ENCODE results near the gene CDCP2. TPM values are rescaled to one million over a fixed set of nuclear protein-coding genes. Genes with fewer than 3 reads are reported as not detected.

CDCP2 gene
- total RNA-seq, 1 donor from 2014 or later, result not detected

DNA sequence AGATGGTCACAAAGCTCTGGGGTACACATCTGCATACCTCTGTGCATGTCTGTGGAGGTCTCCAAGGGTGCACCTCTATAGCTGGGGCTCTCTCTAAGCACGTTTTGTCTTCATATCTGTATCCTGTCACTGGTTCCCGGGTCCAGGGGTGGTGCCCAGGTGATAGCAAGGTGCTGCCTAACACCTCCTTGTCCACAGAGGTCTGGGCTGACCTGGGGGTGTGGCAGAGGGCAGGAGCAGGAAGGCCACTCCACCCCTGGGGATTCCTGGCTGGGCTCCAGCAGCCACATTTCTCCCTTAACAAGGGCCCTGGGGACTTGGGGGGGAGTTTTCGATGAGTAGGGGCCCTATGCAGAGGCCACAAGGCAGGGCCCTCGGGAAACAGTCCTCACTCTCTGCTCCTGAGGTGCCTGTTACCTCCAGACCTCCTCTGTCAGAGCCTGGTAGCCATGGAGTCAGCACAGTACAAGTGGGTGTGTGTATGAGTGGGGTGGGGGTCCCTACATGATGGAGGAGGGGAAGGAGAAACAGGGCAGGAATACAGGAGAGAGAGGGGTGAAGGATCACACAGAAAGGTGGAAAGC lies 7.0 kb upstream of the CDCP2 start:
- Histone ChIP-seq H3K4me3 (ENCODE audit: low read length in 3 of 3) (no peak overlapping the region), H3K9ac (ENCODE audit: low read depth in 1 of 3, low read length in 3 of 3) (no peak overlapping the region), H3K27ac (ENCODE audit: low read depth, low read length) (no peak overlapping the region), H3K27me3 (ENCODE audit: control insufficient read depth in 3 of 3, insufficient read depth in 3 of 3, low read length in 3 of 3) (no peaks in the 10 kb centered on the region), H3K9me3 (ENCODE audit: control insufficient read depth in 3 of 3, low read length in 3 of 3) (no peaks in the 10 kb centered on the region), H3K36me3 (ENCODE audit: control insufficient read depth in 3 of 3, insufficient read depth in 3 of 3, low read length in 3 of 3) (no peaks in the 10 kb centered on the region), H3K4me1 (ENCODE audit: control insufficient read depth in 3 of 3, insufficient read depth in 3 of 3, low read length in 3 of 3) (peaks cover 0 to 5% (median 1%) of the 10 kb centered on the region in 3 donors)

DNA sequence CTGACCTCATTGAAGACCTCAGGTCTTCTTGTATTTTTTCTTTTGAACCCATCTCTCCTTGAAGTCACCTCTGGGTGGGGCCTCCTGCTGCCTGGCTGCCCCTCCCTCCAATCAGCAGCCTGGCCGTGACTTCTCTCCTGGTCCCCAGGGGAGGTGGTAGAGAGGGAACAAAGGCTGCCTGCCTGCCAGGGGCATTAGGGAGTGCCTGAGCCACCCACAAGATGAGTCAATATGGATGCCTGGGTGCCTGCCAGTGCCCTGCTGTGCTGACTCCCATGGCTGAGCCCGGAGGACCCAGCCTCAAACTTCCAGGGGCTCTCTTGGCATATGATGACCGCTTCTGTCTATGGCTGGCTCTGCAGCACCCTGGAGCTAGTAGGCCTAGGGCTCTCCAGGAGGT lies 5.3 kb upstream of the CDCP2 start:
- Histone ChIP-seq H3K9ac (ENCODE audit: low read depth in 1 of 3, low read length in 3 of 3) (no peak overlapping the region), H3K4me3 (ENCODE audit: low read length in 3 of 3) (no peak overlapping the region), H3K4me1 (ENCODE audit: control insufficient read depth in 3 of 3, insufficient read depth in 3 of 3, low read length in 3 of 3) (peaks cover 14 to 21% (median 15%) of the 10 kb centered on the region in 3 donors), H3K9me3 (ENCODE audit: control insufficient read depth in 3 of 3, low read length in 3 of 3) (no peaks in the 10 kb centered on the region), H3K27ac (ENCODE audit: low read depth, low read length) (no peak overlapping the region), H3K27me3 (ENCODE audit: control insufficient read depth in 3 of 3, insufficient read depth in 3 of 3, low read length in 3 of 3) (no peaks in the 10 kb centered on the region), H3K36me3 (ENCODE audit: control insufficient read depth in 3 of 3, insufficient read depth in 3 of 3, low read length in 3 of 3) (no peaks in the 10 kb centered on the region)

DNA sequence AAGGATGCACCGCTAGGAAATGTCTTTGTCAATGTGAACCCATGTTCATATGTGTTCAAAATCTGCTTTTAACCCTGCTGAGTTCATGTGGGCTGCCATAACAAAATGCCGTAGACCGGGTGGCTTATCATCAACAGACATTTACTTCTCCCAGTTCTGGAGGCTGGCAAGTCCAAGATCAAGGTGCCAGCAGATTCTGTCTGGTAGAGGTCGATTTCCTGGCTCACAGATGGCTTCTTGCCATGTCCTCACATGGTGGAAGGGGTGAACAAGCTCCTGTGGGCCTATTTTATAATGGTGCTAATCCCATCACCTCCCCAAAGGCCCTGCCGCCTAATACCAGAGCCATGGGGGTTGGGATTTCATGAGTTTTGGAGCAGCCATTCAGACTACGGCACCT lies 4.6 kb upstream of the CDCP2 start:
- H3K4me1 ChIP-seq (ENCODE audit: control insufficient read depth in 3 of 3, insufficient read depth in 3 of 3, low read length in 3 of 3), result peaks cover 15 to 22% (median 16%) of the 10 kb centered on the region in 3 donors
- no peak overlapping the region for H3K9ac ChIP-seq (ENCODE audit: low read depth in 1 of 3, low read length in 3 of 3)
- H3K9me3 ChIP-seq (ENCODE audit: control insufficient read depth in 3 of 3, low read length in 3 of 3), result no peaks in the 10 kb centered on the region
- no peak overlapping the region for H3K27ac ChIP-seq (ENCODE audit: low read depth, low read length)
- no peak overlapping the region for H3K4me3 ChIP-seq (ENCODE audit: low read length in 3 of 3)
- no peaks in the 10 kb centered on the region for H3K36me3 ChIP-seq (ENCODE audit: control insufficient read depth in 3 of 3, insufficient read depth in 3 of 3, low read length in 3 of 3)
- no peaks in the 10 kb centered on the region for H3K27me3 ChIP-seq (ENCODE audit: control insufficient read depth in 3 of 3, insufficient read depth in 3 of 3, low read length in 3 of 3)

DNA sequence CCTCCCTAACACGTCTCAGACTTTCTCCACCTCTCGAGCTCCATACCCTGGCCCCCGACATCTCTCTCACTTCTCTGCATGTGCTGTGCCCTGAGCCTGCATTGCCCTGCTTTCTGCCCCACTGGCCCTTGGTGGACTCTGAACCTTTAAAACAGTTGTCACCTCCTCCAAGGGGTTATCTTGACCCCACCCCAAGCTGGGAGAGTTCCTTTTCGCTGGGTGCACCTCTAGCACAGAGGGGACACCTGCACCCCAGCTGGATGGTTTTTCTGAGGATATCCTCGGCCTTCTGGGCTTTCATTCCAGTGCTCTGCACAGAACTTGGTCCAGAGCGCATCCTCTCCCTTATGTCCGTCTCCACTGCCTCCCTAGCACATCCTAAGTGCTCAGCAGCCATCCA lies 4.2 kb upstream of the CDCP2 start:
- no peaks in the 10 kb centered on the region for H3K9me3 ChIP-seq (ENCODE audit: control insufficient read depth in 3 of 3, low read length in 3 of 3)
- H3K27me3 ChIP-seq (ENCODE audit: control insufficient read depth in 3 of 3, insufficient read depth in 3 of 3, low read length in 3 of 3), result no peaks in the 10 kb centered on the region
- H3K9ac ChIP-seq (ENCODE audit: low read depth in 1 of 3, low read length in 3 of 3), result no peak overlapping the region
- H3K27ac ChIP-seq (ENCODE audit: low read depth, low read length), result no peak overlapping the region
- H3K4me3 ChIP-seq (ENCODE audit: low read length in 3 of 3), result no peak overlapping the region
- H3K4me1 ChIP-seq (ENCODE audit: control insufficient read depth in 3 of 3, insufficient read depth in 3 of 3, low read length in 3 of 3), result peaks cover 15 to 22% (median 16%) of the 10 kb centered on the region in 3 donors
- no peaks in the 10 kb centered on the region for H3K36me3 ChIP-seq (ENCODE audit: control insufficient read depth in 3 of 3, insufficient read depth in 3 of 3, low read length in 3 of 3)

DNA sequence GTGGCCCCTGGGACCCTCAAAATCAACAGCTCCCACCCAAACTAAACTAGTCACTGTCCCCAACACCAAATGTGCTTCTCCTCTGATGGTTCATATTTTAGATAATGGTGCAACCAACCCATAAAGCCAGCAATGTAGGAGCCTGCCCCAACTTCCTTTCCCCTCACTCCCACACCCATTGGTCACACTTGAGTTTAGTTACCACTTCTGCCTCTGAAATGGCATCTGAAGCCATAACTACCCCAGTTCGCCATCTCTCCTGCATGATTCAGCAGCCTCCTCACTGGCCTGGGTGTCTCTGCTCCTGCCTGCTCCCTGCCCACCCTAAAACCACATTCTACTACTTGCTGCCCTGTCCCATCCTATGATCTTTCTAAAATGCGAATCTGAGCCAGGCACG lies 3.4 kb upstream of the CDCP2 start:
- H3K27ac ChIP-seq (ENCODE audit: low read depth, low read length), result no peak overlapping the region
- H3K9ac ChIP-seq (ENCODE audit: low read depth in 1 of 3, low read length in 3 of 3), result no peak overlapping the region
- peaks cover 15 to 22% (median 16%) of the 10 kb centered on the region in 3 donors for H3K4me1 ChIP-seq (ENCODE audit: control insufficient read depth in 3 of 3, insufficient read depth in 3 of 3, low read length in 3 of 3)
- H3K27me3 ChIP-seq (ENCODE audit: control insufficient read depth in 3 of 3, insufficient read depth in 3 of 3, low read length in 3 of 3), result no peaks in the 10 kb centered on the region
- no peak overlapping the region for H3K4me3 ChIP-seq (ENCODE audit: low read length in 3 of 3)
- no peaks in the 10 kb centered on the region for H3K9me3 ChIP-seq (ENCODE audit: control insufficient read depth in 3 of 3, low read length in 3 of 3)
- no peaks in the 10 kb centered on the region for H3K36me3 ChIP-seq (ENCODE audit: control insufficient read depth in 3 of 3, insufficient read depth in 3 of 3, low read length in 3 of 3)

DNA sequence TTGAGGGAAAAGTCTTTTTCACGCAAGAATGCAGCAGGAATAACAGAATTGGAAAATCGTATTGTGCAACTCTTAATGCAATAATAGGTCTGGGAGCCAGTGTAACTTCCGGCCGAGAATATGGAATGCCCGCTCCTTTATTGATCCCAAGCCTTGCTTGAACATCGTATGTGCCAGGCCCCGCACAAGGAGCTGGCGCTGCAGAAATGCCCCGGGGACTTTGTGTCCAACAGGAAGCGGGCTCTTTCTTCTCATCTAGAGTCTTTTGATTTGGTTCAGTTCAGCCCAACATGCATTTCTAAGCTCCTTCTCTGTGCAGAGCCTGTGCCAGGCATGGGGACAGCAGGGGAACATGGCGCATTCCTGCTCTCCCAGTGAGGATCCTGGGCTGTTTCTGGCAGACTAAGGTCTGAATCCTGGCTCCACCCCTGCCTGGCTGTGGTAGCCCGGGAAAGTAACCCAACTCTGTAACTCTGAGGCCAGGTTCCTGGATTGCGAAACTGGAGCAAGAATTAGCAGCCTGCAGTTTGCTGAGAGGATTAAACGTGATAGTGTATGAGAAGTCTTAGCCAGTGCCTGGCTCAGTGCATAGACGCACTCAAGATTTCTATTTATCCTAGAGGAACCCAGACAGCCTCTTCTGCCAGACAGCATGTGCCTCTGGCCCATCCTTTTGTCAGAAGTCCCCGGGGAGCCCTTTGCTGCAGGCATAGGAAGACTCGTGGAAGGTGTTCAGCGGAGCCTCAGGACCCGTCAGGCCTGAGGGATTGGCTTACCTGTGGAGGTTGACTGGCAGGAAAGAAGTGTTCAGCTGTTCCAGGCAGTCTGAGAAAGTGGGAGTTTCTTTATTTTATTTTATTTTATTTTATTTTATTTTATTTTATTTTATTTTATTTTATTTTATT lies 987 bp upstream of the CDCP2 start:
- Histone ChIP-seq H3K27me3 (ENCODE audit: control insufficient read depth in 3 of 3, insufficient read depth in 3 of 3, low read length in 3 of 3) (no peaks in the 10 kb centered on the region), H3K4me3 (ENCODE audit: low read length in 3 of 3) (peak overlapping the region; percentile 3 to 52 (median 49)), H3K36me3 (ENCODE audit: control insufficient read depth in 3 of 3, insufficient read depth in 3 of 3, low read length in 3 of 3) (no peaks in the 10 kb centered on the region), H3K9me3 (ENCODE audit: control insufficient read depth in 3 of 3, low read length in 3 of 3) (no peaks in the 10 kb centered on the region), H3K9ac (ENCODE audit: low read depth in 1 of 3, low read length in 3 of 3) (peak overlapping the region in 2 of 3 donors; percentile 23 to 57), H3K4me1 (ENCODE audit: control insufficient read depth in 3 of 3, insufficient read depth in 3 of 3, low read length in 3 of 3) (peaks cover 15 to 18% (median 16%) of the 10 kb centered on the region in 3 donors), H3K27ac (ENCODE audit: low read depth, low read length) (peak overlapping the region; percentile 56)

DNA sequence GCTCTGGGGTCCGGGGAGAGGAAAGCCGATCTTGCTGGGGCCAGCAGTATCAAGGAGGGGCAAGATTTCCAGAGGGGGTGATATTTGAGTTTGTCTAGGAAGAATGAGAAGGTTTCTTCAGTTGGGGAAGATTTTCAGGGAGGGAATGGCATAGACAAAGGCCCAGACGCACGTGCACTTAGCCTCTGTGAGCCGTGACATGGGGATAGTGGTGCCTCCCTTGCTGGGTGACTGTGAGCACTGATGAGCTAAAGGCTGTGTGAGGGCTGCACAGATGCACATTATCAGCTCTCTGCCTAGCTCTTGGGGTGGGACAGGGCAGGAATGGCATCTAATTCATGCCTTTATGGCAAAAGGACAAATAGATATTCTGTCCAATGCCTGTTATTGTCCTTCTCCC lies 1.8 kb downstream of the CDCP2 start:
- Histone ChIP-seq H3K27ac (ENCODE audit: low read depth, low read length) (no peak overlapping the region), H3K4me3 (ENCODE audit: low read length in 3 of 3) (no peak overlapping the region), H3K9me3 (ENCODE audit: control insufficient read depth in 3 of 3, low read length in 3 of 3) (no peaks in the 10 kb centered on the region), H3K36me3 (ENCODE audit: control insufficient read depth in 3 of 3, insufficient read depth in 3 of 3, low read length in 3 of 3) (no peaks in the 10 kb centered on the region), H3K4me1 (ENCODE audit: control insufficient read depth in 3 of 3, insufficient read depth in 3 of 3, low read length in 3 of 3) (peaks cover 15 to 18% (median 16%) of the 10 kb centered on the region in 3 donors), H3K27me3 (ENCODE audit: control insufficient read depth in 3 of 3, insufficient read depth in 3 of 3, low read length in 3 of 3) (no peaks in the 10 kb centered on the region), H3K9ac (ENCODE audit: low read depth in 1 of 3, low read length in 3 of 3) (no peak overlapping the region)

DNA sequence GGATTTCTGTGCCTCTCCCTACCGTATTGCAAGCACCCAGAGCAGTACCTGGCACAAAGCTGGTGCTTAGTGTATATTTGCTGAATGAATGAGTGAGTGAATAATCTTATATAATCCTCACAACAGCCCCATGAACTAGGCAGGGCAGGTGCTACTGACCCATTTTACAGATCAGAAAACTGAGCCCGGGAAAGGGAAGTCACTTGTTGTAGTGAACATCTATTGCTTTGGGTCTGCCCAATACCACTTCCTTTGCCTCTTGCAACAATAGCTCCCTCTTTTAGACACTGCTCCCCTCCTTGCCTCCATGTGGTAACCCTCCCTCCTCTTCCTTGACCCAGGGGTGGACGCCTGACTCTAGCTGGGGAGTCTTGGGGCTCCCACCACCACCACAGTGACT lies 3.1 kb downstream of the CDCP2 start:
- Histone ChIP-seq H3K27ac (ENCODE audit: low read depth, low read length) (no peak overlapping the region), H3K36me3 (ENCODE audit: control insufficient read depth in 3 of 3, insufficient read depth in 3 of 3, low read length in 3 of 3) (no peaks in the 10 kb centered on the region), H3K9me3 (ENCODE audit: control insufficient read depth in 3 of 3, low read length in 3 of 3) (no peaks in the 10 kb centered on the region), H3K4me1 (ENCODE audit: control insufficient read depth in 3 of 3, insufficient read depth in 3 of 3, low read length in 3 of 3) (peaks cover 14 to 15% (median 15%) of the 10 kb centered on the region in 3 donors), H3K27me3 (ENCODE audit: control insufficient read depth in 3 of 3, insufficient read depth in 3 of 3, low read length in 3 of 3) (no peaks in the 10 kb centered on the region), H3K4me3 (ENCODE audit: low read length in 3 of 3) (no peak overlapping the region), H3K9ac (ENCODE audit: low read depth in 1 of 3, low read length in 3 of 3) (no peak overlapping the region)

DNA sequence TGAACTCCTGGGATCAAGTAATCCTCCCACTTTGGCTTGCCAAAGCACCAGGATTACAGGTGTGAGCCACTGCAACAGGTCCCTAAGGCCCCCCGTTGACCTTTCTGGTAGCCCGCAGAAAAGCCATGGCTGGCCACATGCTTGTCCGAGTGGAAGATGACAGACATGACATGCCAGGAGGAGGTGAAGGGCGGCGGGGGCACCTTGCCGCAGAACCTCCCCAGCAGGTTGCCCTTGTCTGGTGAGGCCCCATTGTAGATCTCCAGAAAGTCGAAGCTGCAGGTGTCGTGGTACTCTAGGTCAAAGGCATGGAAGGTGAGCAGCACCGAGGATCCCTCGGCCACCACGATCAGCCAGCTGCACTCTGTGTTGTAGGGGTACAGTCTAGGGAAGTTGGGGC lies 8.4 kb downstream of the CDCP2 start:
- no peak overlapping the region for H3K27ac ChIP-seq (ENCODE audit: low read depth, low read length)
- H3K36me3 ChIP-seq (ENCODE audit: control insufficient read depth in 3 of 3, insufficient read depth in 3 of 3, low read length in 3 of 3), result no peaks in the 10 kb centered on the region
- no peaks in the 10 kb centered on the region for H3K27me3 ChIP-seq (ENCODE audit: control insufficient read depth in 3 of 3, insufficient read depth in 3 of 3, low read length in 3 of 3)
- no peaks in the 10 kb centered on the region for H3K9me3 ChIP-seq (ENCODE audit: control insufficient read depth in 3 of 3, low read length in 3 of 3)
- no peaks in the 10 kb centered on the region for H3K4me1 ChIP-seq (ENCODE audit: control insufficient read depth in 3 of 3, insufficient read depth in 3 of 3, low read length in 3 of 3)
- no peak overlapping the region for H3K9ac ChIP-seq (ENCODE audit: low read depth in 1 of 3, low read length in 3 of 3)
- H3K4me3 ChIP-seq (ENCODE audit: low read length in 3 of 3), result no peak overlapping the region

DNA sequence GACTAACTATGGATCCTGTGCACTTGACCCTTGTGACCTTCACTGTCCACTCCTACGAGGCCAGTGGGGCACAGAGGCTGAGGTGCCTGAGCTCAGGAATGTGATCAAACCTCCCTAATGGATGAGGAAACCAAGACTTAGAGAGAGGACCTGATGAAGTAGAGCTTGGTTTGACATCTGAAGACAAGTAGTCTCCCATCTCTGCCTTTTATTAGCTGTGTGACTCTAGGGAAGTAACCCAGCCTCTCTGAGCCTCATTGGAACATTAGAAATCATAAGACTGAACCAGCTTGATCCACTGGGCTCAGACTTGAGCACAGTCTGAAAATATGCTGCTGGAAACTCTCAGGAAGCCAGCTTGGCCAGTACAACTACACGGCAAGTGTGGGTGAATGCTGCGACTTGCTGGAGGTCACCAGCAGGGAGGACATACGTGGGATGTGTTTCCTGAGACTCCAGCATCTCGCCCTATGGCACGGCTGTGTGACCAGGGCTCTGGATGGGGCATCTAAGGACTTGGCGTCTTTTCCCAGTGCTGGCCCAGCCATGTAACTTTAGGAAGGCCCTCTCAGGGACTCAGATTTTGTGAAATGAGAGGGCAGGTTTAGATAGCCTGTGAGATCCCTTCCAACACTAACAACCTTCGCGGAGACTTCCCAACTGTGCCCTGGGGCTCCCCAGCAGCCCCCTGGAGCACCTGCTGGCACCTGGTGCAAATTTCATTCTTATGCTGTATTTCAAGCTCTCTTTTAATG lies 10.5 kb downstream of the CDCP2 start:
- H3K27me3 ChIP-seq (ENCODE audit: control insufficient read depth in 3 of 3, insufficient read depth in 3 of 3, low read length in 3 of 3), result no peaks in the 10 kb centered on the region
- H3K36me3 ChIP-seq (ENCODE audit: control insufficient read depth in 3 of 3, insufficient read depth in 3 of 3, low read length in 3 of 3), result no peaks in the 10 kb centered on the region
- no peaks in the 10 kb centered on the region for H3K9me3 ChIP-seq (ENCODE audit: control insufficient read depth in 3 of 3, low read length in 3 of 3)
- no peak overlapping the region for H3K27ac ChIP-seq (ENCODE audit: low read depth, low read length)
- no peak overlapping the region for H3K4me3 ChIP-seq (ENCODE audit: low read length in 3 of 3)
- H3K4me1 ChIP-seq (ENCODE audit: control insufficient read depth in 3 of 3, insufficient read depth in 3 of 3, low read length in 3 of 3), result no peaks in the 10 kb centered on the region
- H3K9ac ChIP-seq (ENCODE audit: low read depth in 1 of 3, low read length in 3 of 3), result no peak overlapping the region
